Activated CD4-positive, alpha-beta T cell treated with anti-CD3 and anti-CD28 coated beads, Interleukin-2, Interleukin-4, amounts not matched to agents 100 ng/mL and 50 ng/mL, durations not matched to agents 16 hours and 8 hours (primary cell): ENCODE data around the gene POPDC2.
A peak's percentile ranks its signal among the peaks of the same experiment; 100 is the strongest.

ENCODE experiments used
- DNase-seq: peaks from one replicate; pipeline ENCODE4 v3.0.0-alpha.2; 2020; ENCODE audit warnings: low spot score

POPDC2 gene

DNA sequence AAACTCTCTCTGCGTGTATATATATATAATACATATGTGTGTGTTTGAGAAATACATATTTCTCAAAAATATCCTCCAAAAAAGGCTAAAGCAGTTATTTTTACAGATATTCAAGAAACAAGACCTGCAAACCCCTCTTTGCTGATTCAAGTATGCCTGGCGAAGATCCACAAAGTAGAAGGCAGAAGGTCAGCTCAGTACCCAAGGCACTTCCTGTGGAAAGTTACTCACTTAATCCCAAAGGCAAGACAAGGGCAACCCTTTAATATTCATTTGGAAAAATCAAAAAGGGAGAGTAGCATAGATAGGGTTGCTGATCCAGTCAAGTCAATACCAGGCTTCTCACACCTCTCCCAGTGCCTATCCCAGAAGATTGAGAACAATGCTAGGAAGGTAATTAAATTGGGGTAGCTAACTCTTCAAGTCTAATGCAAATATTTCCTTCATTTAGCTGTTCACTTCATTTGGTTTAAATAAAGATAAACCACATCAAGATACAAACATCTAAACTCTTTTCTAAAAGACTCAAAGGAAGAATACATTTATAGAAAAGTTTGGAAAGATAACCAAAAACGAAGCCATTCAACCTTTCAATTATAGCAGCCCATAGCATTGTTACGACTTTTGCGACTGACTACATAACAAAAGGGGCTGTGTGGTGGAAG lies 9.6 kb upstream of the POPDC2 start:
- DNase-seq: no peak

DNA sequence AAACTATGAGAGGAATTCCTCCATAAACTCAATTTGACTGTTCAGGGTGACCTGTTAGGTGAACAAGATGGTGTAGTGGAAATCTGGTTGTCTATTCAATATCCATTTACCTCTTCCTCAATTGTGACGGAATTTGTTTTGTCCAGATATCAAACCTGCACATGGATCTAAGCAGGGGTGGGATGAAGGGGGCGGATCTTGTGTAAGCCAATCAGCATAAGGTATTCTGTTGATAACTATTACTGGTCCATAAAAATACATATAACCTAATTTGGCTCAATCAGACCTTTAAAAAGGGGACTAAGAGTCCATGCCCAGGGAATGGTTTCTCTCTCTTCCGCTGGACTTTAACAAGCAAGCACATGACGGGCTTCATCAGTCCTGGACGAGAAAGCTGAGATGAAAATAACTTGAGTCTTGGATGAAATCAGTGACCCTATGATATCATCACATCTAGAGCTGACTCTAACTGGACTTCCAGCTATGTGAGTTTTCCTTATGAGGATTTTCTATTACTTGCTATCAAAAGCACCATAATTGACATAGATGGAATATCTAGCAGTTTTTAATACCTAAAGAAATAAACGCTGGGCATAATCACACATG lies 5.7 kb upstream of the POPDC2 start:
- DNase-seq: no peak

DNA sequence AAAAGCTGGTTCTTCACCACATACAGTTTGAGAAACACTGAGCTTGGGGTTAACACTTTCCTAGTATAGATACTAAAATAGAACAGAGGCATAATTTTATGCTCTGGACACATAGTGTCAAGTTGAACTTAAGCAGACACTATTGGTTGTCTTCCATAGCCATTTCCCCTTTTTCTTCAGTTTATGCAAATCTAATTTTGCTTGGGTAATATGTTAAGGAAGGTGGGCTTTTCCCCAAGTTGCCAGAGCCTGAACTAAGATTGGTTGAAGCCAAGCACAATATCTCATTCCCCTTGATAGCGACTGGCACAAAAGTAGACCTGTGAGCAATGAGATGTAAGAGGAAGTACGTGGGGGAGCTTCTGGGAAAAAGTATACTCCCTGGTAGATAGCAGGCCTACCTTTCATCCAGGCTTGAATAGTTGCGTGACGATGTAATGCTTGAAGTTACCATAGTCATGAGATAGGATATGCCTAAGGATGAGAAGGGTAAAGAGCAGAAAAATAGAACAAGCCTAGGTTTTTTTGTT lies 4.5 kb upstream of the POPDC2 start:
- DNase-seq: no peak

DNA sequence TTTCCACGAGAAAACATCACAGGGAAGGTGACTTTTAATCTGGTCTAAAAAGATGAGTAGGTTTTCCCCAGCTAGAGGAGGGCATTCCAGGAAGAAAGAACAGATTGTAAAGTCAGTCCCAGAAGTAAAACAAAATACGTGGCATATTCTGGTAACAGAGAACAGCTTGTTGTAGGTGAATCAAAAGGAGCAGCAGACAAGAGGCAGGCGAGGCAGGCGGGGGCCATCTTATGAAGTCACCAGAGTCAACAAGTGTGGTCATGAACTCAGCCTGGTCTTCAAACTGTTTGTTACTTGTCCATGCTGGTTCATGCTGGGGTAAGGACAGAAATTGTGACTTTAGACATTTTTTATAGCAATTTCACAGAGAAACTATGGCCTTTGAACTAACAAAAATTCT lies 4.0 kb upstream of the POPDC2 start:
- no peak for DNase-seq

DNA sequence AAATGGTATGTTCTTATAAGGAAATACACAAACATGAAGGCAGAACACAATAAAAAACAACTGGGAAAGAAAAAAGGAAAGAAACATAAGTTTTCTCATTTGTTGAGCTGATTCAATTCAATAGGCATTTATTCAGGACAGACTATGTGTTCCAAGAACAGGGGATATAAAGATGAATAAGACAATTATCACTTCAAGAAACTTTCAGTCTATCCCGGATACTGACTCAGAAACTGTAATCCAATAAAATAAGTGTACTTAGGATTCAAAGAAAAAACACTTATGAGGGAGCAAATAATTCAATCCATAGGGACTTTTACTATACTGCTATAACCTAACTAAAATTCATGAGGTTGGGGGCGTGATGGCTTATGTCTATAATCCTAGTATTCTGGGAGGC lies 3.5 kb upstream of the POPDC2 start:
- no peak for DNase-seq

DNA sequence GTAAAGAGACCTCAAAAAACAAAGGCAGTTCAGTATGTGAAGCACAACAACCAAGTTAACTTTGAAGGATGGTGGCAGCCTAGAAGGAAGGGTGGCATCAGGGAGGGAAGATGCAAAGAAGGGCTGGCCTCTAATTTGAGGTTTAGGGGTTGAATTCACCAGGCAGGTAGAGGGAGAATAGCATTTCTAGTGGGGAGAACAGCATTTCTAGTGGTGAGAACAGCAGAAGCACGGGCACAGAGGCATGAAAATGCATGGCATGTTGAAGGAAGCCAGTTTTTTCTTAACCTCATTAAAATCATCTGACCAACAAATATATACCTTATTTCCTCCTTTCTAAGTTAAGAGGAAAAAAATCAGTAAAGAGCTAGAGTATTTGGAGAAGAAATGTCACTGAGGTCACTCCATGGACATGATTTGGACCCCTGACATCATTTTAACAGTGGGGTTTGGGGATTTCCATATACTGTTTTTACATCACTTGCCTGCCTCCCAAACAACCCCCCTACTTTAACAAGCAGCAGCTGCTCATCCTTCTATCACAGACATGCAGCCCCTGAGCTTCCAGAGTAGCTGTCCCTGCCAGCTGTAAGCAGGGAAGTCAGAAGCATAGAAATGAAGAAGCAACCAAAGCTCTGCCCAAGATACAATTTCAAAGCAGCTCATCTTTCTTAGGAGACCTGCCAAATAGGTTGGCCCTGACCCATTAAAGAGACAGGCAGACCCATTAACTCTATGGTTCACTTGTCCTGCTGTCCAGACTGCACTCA lies 2.4 kb upstream of the POPDC2 start:
- DNase-seq: no peak

DNA sequence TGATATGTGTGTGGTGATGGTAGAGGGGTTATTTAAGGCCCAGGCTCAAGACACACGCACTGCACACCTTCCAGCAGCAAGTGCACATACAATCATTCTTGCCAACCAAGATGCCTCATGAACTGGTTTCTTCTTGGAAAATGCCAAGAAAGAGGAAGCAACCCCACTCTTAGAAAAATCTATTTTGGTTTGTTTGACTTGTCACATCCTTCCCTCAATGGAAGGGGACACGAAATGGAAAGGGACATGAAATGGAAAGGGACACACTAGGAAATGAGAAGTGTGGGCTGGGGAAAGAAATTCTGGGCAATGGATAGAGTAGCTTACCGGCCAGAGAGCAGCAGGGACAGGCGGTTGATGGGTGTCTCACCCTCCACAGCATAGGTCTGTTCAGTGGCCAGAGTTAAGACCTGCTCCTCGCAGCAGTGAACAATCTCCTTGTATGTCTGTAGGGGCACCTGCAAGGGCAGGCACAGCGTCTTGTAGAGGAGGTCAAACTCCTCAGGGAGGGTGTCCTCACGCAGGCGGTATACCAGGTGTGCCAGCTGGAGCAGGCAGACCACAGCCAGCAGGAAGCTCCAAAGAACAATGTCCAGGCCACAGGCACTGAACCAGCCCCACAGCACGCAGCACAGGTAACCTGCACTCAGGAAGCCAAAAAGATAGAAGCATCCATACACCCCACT lies 640 bp downstream of the POPDC2 start:
- no peak for DNase-seq

DNA sequence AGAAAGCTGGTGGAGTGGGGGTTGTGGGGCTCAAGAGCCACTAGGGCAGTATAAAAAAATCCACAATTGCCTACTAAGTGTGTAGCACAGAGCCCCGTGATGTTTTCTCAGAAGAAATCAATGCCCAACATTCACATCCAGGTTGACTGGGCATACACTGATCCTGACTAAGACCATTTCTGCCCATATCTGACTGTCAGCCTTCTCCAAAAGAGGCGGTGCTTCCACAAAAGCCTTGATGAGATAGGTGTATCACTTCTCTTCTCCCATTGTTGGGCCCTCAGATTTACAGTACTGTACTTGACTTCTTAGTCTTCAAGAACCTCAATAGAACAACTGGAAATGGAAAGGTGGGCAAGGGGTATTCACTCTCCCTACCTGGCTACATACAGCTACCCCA lies 1.4 kb downstream of the POPDC2 start:
- no peak for DNase-seq

DNA sequence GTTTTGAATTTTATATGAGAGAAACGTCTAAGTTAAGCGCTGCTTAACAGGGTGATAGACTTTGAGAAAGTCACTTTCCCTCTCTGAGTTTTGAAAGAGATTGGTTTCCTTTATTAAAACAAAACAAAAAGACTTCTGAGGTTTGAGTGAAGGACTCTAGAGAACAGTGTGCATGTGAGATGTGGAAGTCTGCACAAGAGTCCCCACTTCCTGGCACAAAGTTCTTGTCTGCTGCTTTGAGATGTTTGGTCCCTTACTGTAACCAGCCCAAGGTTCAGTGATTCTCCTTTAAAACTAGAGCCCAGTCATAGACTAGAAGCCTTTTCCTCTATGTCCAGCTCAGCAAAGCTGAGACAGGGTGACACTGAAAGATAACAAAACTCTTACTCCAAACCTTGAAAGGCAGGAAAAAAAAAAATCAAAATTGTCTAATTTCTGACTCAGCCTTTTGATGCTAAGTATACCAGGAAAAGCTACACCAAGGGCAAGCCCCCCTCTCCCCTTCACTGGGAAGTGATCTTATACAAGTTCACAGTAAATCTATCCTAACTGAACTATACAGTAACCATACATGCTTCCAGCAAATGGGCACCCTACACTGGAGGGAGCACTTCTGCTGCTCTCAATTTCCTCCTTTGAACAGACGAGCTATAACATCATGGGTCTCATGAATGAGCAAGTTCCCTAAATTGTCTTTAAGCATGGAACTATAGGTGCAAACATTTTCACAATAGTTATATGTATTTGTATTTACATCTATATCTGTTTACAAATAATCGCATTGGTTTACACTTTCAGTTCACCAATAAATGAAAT lies 2.3 kb downstream of the POPDC2 start:
- DNase-seq: no peak

DNA sequence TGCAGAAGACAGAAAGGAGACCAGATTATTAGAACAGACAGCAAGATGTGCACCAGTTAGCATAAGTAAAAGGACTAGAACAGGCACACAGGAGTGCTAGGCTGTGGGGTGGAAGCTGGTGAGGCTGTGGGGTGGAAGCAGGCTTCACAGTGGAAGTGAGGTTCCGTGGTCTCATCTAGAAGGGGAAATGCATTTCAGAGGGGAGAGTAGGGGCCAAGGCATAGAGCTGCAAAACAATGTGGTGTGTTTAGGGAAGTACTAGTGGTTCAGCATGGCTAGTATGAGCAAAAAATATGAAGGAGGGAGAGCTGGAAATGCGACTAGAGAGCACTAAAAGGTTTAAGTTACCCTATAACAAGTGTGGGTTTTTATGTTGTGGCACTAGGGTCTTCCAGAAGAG lies 6.5 kb downstream of the POPDC2 start:
- no peak for DNase-seq

DNA sequence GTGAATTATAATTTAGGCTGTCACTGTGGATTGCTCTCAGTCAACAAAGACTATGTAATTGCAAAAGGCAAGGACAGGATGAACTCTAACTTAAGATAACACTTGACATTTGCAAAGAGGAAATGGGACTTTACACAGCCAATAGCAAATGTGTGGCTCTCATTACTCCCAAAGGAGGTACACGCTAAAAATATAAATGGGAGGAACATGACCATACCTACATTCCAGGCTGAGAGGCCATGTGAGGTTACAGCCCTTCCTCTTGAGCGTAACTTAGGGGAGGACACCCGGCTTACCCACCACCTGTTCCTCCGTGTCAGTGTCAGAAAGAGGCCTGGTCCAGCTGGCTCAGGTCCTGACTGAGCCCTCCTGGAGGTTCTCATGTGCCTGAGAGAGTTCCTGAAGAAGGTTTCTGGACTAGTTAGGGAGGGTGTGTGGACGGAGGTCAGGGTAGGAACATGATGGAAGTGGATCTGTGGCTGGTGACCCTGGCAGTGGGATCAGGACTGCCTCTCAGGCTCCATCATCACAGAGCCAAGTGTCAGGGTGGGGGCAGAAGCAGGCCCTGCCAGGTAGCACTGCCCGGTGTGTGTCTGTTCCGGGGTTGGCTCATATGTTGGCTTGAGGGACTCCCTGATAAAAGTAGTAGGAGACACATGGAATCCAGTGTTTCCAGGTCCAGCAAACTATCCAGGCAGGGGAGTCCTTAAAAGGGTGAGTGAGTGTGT lies 7.9 kb downstream of the POPDC2 start:
- no peak for DNase-seq

DNA sequence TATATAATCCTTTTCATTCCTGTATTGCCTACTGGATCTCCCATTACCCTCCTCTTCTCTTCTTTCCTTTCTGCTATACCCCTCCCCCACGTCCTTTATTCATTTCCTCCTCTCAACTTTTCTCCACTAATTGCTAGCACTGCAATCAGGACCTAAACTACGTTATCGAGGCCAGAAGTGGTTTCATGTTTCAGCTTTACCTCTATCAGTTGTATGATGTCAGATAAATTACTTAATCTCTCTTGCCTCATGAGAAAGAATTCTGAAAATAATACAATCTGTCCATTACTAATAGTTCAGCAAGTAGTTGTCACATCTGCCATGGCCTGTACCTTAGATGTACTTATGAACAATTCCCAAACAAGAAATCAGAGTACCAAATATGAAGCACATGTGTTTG lies 10.6 kb downstream of the POPDC2 start:
- no peak for DNase-seq

DNA sequence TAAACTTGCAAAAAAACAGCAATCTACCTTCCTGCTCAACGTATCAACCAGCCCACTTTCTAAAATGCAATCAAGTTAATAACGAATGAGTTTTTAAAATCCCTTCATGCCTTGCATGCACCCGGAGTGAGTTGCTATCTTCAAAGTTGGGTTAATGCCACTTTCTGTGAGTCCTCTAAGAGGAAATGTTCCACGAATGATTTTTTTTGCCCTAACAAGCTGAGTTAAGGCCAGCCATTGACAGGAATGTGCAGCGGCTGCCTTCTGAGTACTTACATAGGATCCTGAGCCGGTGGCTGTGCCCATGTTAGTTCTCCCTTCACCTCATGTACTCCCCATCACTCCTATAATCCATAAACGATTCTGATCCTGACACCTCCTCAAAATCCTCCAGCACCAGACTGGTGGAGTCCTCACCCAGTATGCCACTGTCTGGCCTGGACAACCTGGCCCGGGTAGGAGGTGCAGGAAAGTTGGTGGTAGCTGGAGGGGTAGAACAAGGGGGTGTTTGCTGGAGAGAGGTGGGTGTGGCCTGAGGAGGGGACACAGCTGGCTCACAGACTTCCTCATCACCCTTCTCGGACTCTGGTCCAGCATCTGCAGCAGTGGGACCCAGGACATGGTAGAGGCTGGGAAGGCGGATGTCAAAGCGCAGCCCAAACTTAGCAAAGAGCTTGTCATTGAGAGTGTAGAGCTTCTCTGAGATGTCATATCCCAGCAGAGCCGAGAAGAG lies 12.4 kb downstream of the POPDC2 start:
- DNase-seq: no peak

DNA sequence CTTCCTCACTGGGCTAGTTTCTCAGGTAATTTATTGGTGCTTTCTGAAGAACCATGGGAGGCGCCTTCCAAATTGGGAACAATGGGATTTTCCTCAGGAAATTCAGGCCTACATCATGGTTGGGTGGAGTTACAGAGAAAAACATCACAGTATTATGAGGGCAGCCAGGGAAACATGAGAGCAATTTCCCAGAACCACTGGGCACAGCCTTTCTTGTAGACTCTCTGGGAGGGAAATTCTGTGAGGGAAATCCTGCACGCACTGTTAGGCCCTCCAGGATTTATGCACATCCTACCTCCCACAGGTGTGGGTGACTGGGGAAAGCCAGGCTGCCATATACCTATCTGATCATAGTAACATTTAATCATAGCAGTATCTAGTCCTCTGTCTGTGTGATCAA lies 13.2 kb downstream of the POPDC2 start:
- DNase-seq: no peak

DNA sequence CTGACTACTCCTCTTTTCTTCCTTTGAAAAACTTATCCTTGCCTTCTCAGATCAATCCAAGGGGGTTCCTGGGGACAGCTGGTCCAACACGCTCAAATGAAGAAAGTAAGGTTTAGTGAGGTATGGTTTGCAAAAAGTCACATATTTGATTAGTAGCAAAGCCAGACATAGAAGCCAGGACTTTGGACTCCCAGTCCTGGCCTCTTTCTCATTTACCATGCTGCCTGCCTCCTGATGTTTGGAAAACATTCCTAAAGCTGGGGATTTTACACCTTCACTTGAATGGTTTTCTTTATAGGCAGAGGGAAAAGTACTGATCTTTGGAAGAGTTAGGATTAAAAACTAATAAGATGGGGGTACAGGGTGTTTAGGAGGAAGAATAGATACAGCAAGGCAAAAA lies 14.6 kb downstream of the POPDC2 start:
- DNase-seq: no peak

DNA sequence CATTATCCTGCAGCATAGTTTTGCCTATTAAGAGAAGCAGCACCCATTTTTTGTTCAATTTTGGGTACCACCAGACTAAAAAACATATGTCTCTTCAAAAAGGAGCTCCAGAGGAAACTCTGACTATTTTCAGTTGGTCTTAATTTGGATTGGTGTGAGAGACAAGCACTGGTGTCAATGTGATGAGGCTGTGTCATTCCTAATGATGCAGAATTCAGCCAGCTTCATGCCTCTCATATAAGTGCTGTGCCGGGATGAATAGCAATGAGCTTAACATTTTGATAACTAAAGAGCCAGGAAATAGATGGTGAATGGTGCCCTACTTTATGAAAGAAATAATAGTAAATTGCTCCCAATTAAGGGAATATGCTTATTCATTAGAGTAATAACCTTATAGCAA lies 15.9 kb downstream of the POPDC2 start:
- DNase-seq: no peak

DNA sequence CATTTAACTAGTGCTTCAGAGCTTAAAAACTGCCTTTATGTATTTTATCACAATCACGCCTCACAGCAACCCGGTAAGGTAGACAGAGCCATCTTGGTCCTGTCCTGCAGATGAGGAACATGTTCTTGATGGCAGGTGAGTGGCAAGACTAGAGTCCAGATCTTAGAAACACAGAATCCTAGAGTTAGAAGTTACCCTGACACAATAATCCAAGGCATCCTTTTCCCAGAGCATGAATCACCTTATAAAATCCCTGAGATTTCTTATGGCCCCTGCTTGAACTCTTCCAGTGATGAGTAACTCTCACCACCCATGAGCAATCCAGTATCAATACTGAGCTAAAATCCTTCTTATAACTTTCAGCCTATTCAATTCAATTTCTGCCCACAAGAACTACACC lies 16.9 kb downstream of the POPDC2 start:
- DNase-seq: no peak

DNA sequence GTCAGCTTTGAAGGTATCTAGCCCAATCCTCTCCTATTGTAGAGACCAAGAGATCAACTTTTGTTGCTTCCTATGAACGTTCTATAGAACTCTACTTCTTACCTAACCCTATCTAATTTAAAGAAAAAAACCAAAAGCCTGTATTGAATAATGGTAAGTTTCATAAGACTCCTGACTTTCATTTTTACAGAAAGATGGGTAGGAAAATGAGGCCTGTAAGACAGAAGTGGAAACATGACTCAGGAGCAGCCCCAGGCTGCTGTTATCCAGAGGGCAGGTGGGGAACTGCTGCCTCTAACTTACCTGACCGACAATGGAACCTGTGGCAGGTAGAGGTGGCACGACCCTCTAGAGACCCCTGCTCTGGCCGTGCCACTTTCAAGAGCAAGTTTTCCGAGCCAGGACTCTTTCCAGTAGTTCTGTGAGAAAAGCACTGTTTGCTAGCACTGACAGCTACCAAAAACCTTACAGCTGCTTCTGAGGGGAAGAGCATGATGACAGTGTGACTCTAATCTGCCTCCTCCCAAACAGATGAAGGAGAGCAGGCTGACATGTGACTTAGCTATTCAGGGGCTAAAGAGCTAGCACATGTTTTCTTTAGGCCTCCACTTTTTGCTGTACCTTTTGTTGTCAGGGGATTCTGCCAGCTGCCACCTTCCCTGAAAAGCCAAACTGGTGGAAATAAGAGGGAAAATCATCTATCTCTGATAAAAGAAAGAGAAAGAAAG lies 17.5 kb downstream of the POPDC2 start:
- peak; percentile 28 for DNase-seq

DNA sequence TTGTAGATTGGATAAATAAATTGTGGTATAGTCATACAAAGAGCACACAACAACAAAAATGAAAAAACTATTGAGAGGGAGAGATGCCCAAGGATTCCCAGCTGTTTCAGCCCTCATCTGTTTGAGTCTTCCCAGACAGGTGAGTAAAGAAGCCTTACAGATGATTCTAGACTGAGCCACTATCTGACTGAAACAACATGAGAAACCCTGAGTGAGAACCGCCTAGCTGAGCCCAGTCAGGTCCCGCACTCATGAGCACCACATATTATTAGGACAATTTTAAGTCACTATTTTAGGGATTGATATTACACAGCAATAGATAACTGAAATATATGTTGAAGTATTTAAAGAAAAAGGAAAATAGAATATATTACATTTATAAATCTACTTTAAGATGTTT lies 19.0 kb downstream of the POPDC2 start:
- DNase-seq: no peak
